ENCODE measurements around the gene DDX47.

DNA sequence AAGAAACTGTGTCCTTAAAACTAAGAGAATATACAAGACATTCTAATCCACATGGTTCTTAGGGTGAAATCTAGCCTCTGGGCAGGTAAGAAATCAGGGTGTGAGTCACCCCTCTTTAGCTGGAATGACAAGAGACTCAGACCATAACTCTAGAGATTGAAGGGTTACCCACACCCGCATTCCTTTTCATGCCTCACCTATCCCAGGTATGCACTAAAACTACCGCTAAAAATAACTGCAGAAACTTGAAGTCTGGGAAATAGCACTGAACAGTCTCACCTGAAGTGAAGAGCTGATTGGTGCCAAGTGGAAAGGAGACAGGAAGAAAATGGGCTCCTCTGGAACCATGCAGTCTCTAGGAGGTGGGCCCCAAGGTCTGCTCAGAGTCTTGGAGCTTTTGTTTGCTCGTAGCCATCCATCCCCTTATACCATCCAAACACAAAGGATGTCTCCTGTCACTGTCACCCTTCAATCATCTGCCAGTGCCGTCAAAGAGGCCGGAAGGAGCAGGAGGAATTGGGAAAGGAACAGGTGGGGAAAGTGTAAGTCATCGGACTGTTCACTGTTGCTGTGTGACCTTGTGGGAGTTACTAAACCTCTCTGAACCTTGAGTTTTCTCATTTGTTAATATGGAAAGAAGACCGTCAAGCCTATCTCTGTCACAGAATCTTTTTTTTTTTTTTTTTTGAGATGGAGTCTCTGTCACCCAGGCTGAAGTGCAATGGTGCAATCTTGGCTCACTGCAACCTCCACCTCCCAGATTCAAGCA lies 22.4 kb downstream of the DDX47 start:
- no peak for TF ChIP-seq CTCF (IDR thresholded peaks at IDR 0.05; ENCODE audit: low read length)
- TF ChIP-seq EZH2 (IDR thresholded peaks at IDR 0.05; ENCODE audit: borderline replicate concordance, low read length) = no peak

All from OCI-LY1 (cell line).